Progenitor cell of endocrine pancreas (in vitro differentiated cells): Measurements from ENCODE around the gene FLII. TPM values are rescaled to one million over a fixed set of nuclear protein-coding genes. Genes with fewer than 3 reads are reported as not detected.

ENCODE experiments used
- DNase-seq: peaks from one replicate; pipeline ENCODE4 v3.0.0; 2021; ENCODE audit warnings: low spot score; ENCODE audit not compliant: unreplicated experiment
- H3K27ac Mint-ChIP-seq: 2 replicates; pipeline ENCODE4 v1.8.0; 2021; ENCODE audit warnings: mild to moderate bottlenecking, moderate library complexity, mixed read lengths
- H3K27me3 Mint-ChIP-seq: 2 replicates; pipeline ENCODE4 v1.8.0; 2021; ENCODE audit warnings: mixed read lengths
- H3K36me3 Mint-ChIP-seq: 2 replicates; pipeline ENCODE4 v1.8.0; 2022; ENCODE audit warnings: mixed read lengths; ENCODE audit not compliant: insufficient read depth
- H3K4me1 Mint-ChIP-seq: 2 replicates; pipeline ENCODE4 v1.8.0; 2021; ENCODE audit warnings: low read depth, mixed read lengths
- H3K4me3 Mint-ChIP-seq: 2 replicates; pipeline ENCODE4 v1.8.0; 2021; ENCODE audit warnings: low read depth, mild to moderate bottlenecking, moderate library complexity, mixed read lengths
- H3K9me3 Mint-ChIP-seq: 2 replicates; pipeline ENCODE4 v1.8.0; 2021; ENCODE audit warnings: low read depth, mixed read lengths
- total RNA-seq: library from RNA; stranded (reverse); gene quantifications from 2 replicates; pipeline ENCODE4 v1.2.1, GENCODE V29; 2021
- TF ChIP-seq, protein P1 (sequence below): fragments of 200-600 bp; sonication (generic); IDR thresholded peaks from one replicate; pipeline ENCODE4 v1.5.0; 2021; ENCODE audit warnings: antibody characterized with exemption, mild to moderate bottlenecking; ENCODE audit not compliant: unreplicated experiment

Gene FLII
- total RNA-seq, 1 donor from 2014 or later, result 260 TPM

DNA sequence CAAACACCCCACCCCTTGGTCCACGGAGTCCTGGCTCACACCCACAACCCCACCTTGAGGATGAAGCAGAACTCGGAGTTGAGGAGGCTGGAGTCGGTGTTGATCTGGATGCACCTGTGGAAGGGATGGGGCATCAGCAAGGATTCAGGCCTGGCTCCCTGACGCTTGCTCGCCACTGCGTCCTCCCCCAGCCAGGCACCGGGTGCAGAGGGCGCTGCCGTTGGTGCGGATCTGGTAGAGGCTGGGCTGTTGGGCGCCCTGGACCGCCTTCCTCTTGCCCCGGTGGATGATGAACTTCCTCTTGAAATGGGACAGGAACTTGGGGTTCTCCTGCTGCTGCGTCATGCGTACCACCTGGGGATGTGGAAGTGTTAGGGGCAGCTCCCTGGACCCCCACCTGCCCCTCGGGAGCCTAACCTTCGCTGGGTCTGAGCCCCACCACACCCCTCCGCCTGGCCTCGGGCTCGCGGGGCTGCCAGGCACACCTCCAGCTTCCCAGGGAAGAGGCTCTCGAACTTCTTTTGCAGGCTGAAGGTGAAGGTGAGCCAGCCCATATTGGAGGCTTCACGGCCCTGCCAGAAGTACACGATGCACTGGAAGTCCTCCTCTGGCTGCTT is 12.3 kb downstream of the FLII start:
- DNase-seq, result no peak
- H3K9me3 Mint-ChIP-seq, result no peaks in the 10 kb centered on the region
- peaks cover 8% of the 10 kb centered on the region for H3K4me1 Mint-ChIP-seq
- TF ChIP-seq, protein P1, sequence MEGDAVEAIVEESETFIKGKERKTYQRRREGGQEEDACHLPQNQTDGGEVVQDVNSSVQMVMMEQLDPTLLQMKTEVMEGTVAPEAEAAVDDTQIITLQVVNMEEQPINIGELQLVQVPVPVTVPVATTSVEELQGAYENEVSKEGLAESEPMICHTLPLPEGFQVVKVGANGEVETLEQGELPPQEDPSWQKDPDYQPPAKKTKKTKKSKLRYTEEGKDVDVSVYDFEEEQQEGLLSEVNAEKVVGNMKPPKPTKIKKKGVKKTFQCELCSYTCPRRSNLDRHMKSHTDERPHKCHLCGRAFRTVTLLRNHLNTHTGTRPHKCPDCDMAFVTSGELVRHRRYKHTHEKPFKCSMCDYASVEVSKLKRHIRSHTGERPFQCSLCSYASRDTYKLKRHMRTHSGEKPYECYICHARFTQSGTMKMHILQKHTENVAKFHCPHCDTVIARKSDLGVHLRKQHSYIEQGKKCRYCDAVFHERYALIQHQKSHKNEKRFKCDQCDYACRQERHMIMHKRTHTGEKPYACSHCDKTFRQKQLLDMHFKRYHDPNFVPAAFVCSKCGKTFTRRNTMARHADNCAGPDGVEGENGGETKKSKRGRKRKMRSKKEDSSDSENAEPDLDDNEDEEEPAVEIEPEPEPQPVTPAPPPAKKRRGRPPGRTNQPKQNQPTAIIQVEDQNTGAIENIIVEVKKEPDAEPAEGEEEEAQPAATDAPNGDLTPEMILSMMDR, result no peak
- H3K36me3 Mint-ChIP-seq, result peaks cover 23% of the 10 kb centered on the region
- no peak overlapping the region for H3K27ac Mint-ChIP-seq
- peak overlapping the region; percentile 31 for H3K4me3 Mint-ChIP-seq
- no peaks in the 10 kb centered on the region for H3K27me3 Mint-ChIP-seq

DNA sequence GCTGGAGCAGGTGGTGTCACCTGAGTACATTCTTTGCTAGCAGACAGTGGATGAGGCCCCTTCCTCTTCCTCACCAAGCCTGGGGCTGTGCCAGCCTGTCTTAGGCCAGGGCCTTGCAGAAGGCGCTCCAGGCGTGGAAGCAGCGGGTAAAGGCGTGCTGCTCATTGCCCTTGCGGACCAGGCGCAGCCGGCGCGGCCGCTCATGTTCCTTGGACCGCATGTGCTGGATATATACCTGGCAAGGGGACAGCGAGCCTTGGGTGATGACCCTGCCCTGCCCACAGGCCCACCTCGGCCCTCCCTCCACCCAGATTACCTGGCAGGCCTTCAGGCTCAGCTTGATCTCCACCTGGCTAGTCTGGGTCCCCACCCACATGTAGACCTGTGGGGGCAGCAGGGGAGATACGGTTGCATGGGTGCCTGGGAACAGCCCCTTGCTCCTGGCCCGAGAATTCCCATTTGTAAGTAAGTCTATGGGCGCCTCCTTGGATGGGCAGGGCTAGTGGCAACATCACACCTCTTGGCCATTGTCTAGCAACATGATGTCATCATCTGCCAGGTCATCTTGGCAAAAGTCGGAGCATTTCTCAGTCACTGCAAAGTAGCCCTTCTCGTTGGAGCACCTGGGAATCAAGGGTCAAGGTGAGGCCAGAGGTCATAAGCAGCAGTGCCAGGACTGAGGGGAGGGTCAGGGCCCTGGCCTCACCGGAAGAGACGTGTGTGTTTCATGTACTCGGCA is 13.3 kb downstream of the FLII start:
- Mint-ChIP-seq H3K4me3 (no peak overlapping the region), H3K27ac (no peak overlapping the region)

DNA sequence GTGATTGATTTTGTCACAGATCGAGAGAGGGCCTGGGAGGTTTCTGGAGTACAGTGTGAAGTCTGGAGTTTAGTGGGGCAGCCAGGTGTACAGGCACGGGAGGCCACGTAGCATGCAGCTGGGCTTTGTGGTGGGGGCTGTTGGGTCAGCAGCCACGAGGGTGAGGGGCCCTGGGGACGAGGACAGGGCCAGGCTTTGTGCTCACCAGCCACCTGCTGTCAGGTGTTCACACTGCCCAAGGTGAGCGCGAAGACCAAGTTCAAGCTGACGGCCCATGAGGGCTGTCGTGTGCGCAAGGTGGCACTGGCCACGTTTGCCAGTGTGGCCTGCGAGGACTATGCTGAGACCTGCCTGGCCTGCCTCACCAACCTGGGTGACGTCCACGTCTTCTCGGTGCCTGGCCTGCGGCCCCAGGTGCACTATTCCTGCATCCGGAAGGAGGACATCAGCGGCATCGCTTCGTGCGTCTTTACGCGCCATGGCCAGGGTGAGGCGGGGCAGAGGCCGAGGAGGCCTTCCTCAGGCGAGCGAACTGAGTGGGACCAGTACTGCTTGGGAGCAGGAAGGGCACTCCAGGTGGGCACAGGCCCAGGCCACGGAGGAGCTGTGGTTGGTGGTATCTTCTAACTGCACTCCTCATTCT is 17.2 kb downstream of the FLII start:
- TF ChIP-seq, protein P1, result no peak
- Mint-ChIP-seq H3K4me1 (no peaks in the 10 kb centered on the region), H3K4me3 (no peak overlapping the region), H3K9me3 (no peaks in the 10 kb centered on the region), H3K36me3 (peaks cover 9% of the 10 kb centered on the region), H3K27me3 (no peaks in the 10 kb centered on the region), H3K27ac (peak overlapping the region; percentile 62)
- DNase-seq, result no peak

More for the DNA sequence above, 13.3 kb downstream of the FLII start:
- Mint-ChIP-seq H3K4me1 (peaks cover 8% of the 10 kb centered on the region), H3K9me3 (no peaks in the 10 kb centered on the region), H3K36me3 (peaks cover 17% of the 10 kb centered on the region), H3K27me3 (no peaks in the 10 kb centered on the region)
- TF ChIP-seq, protein P1, result no peak
- DNase-seq, result no peak

DNA sequence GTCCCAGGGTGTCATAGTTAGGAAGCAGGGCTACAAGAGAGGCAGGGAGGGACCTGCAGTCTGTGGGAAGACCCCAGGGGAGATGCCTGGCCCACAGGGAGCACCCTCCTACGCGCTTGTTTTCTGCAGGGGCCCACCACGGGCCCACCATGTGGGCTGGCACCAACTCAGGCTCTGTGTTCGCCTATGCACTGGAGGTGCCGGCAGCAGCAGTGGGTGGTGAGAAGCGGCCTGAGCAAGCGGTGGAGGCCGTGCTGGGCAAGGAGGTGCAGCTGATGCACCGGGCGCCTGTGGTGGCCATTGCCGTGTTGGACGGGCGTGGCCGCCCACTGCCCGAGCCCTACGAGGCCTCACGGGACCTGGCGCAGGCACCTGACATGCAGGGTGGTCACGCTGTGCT is 18.1 kb downstream of the FLII start:
- Mint-ChIP-seq H3K27me3 (no peaks in the 10 kb centered on the region), H3K9me3 (no peaks in the 10 kb centered on the region), H3K4me1 (no peaks in the 10 kb centered on the region), H3K36me3 (peaks cover 10% of the 10 kb centered on the region), H3K27ac (no peak overlapping the region), H3K4me3 (no peak overlapping the region)
- TF ChIP-seq, protein P1, result no peak
- no peak for DNase-seq

DNA sequence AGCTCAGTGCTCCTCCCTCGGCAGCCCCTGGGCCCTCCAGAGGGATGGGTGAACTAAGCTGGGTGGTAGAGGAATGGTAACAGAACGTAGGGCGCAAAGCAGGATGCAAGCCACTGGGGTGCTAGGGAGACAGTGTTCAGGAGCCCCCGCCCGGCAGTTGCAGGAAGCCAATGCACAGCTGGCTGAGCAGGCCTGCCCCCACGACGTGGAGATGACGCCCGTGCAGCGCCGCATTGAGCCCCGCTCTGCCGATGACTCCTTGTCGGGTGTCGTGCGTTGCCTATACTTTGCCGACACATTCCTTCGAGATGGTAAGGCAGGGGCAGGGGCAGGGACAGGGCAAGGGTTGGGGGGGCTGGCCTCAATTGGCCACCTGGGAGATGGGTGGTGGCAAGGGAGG is 20.2 kb downstream of the FLII start:
- TF ChIP-seq, protein P1, result no peak
- Mint-ChIP-seq H3K4me1 (no peaks in the 10 kb centered on the region), H3K27ac (no peak overlapping the region), H3K27me3 (no peaks in the 10 kb centered on the region), H3K36me3 (peaks cover 8% of the 10 kb centered on the region), H3K4me3 (no peak overlapping the region), H3K9me3 (no peaks in the 10 kb centered on the region)
- DNase-seq, result no peak
